ENCODE data around the gene CIAO2A.

Gene CIAO2A

GRCh38 chr15:64046421-64047153, 47.1 kb downstream of the CIAO2A start, which contains the start of gene DAPK2:
Gene DAPK2, minus strand, starts transcription at chr15:64046485. Its CDS starts 6,224 bp downstream, at chr15:64040261.
- DNase-seq (ENCODE audit: low read depth) = peak; percentile 65
- peak within 1 kb of the TSS; percentile 55 for H3K4me3 ChIP-seq (ENCODE audit: low read length)
- peak; percentile 53 for TF ChIP-seq CTCF (IDR thresholded peaks at IDR 0.05; ENCODE audit: insufficient read depth, low read depth, low read length, missing control alignments)

- peak; percentile 14 for DNase-seq (ENCODE audit: low read depth)
- no peak for TF ChIP-seq CTCF (IDR thresholded peaks at IDR 0.05; ENCODE audit: insufficient read depth, low read depth, low read length, missing control alignments)
- H3K4me3 ChIP-seq (ENCODE audit: low read length) = peak overlapping the region; percentile 55
These were observed 47.7 kb downstream of the CIAO2A start for GRCh38 chr15:64045774-64046420.

GRCh38 chr15:64045101-64045435, 48.6 kb downstream of the CIAO2A start:
- no peak for TF ChIP-seq CTCF (IDR thresholded peaks at IDR 0.05; ENCODE audit: insufficient read depth, low read depth, low read length, missing control alignments)

GRCh38 chr15:64044300-64045100, 49.1 kb downstream of the CIAO2A start:
- no peak for DNase-seq (ENCODE audit: low read depth)
- H3K4me3 ChIP-seq (ENCODE audit: low read length) = peak overlapping the region; percentile 55
- TF ChIP-seq CTCF (IDR thresholded peaks at IDR 0.05; ENCODE audit: insufficient read depth, low read depth, low read length, missing control alignments) = no peak

More at GRCh38 chr15:64045101-64045435, 48.6 kb downstream of the CIAO2A start:
- H3K4me3 ChIP-seq (ENCODE audit: low read length) = peak overlapping the region; percentile 55
- DNase-seq (ENCODE audit: low read depth) = no peak

- H3K4me3 ChIP-seq (ENCODE audit: low read length) = no peak overlapping the region
- DNase-seq (ENCODE audit: low read depth) = no peak
- no peak for TF ChIP-seq CTCF (IDR thresholded peaks at IDR 0.05; ENCODE audit: insufficient read depth, low read depth, low read length, missing control alignments)
These were observed 54.6 kb downstream of the CIAO2A start for GRCh38 chr15:64038878-64039610.

GRCh38 chr15:64037966-64038365, 55.7 kb downstream of the CIAO2A start:
- DNase-seq (ENCODE audit: low read depth) = no peak
- no peak for TF ChIP-seq CTCF (IDR thresholded peaks at IDR 0.05; ENCODE audit: insufficient read depth, low read depth, low read length, missing control alignments)
- no peak overlapping the region for H3K4me3 ChIP-seq (ENCODE audit: low read length)

Measured in epithelial cell of esophagus (primary cell).